LHCN-M2 (cell line): ENCODE results near the gene IL6R. TPM values are rescaled to one million over a fixed set of nuclear protein-coding genes. Genes with fewer than 3 reads are reported as not detected.

Experiments
- DNase-seq: peaks from one replicate; pipeline ENCODE4 v3.0.0-alpha.2; 2012; ENCODE audit warnings: low read depth
- total RNA-seq: library from RNA; depleted of rRNA; stranded (reverse); fragments of >200 nt; gene quantifications from 2 replicates; pipeline ENCODE4 v1.2.3, GENCODE V29; 2014

The IL6R gene
- total RNA-seq, 1 experiment from 2014 or later = 0.40 TPM

DNA sequence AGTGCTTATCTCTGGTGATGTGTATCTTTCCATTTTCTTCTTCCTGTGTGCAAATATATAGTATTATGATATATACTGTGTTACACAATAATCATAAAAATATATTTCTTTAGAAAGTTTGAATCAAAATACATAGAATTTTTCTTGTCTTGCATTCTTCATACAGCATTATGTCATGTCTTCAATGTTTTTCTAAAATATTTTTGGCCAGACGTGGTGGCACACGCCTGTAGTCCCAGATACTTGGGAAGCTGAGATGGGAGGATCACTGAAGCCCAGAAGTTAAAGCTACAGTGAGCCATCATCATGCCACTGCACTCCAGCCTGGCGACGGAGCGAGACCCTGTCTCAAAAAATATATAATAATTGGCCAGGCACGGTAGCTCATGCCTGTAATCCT, 41.6 kb downstream of the IL6R start:
- no peak for DNase-seq

DNA sequence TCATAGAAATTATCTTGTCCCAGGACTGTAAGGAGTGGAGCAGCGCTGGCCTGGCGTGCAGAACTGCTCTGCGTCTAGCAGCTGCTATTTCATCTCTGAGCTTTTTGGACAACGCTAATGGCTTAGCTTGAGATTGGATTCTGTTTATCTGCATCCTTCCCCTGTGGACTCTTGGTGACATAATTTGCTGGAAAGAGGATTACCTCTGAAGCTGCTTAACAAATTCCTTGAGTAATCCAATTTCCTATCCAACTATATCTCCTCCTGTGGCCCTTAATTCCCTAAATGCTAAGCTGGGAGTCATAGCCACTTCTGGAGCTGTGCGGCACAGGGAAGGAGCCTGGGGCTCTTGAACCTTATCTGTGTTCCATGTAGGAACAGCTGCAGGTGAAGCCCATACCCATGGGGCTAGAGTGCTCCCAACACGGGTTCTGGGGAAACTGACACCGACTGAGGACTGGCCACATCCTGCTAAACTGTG, 43.2 kb downstream of the IL6R start:
- DNase-seq = no peak

DNA sequence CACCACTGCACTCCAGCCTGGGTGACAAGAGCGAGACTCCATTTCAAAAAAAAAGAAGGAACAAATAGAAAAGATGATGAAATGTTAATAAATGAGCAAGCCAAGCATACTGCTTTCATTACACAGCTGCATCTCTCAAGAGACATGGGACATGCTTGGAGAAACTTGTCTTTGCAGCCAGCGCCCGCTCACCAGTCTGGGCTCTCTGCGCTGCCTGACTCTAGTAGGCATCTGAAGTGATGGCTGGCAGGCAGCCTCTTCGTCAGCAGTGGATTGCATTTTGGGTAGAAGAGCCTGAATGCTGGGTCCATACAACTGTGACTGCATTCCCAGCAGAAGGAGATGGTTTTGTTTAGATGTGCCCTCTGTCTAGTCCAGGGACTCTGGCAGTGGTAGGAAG, 48.0 kb downstream of the IL6R start:
- DNase-seq = no peak

DNA sequence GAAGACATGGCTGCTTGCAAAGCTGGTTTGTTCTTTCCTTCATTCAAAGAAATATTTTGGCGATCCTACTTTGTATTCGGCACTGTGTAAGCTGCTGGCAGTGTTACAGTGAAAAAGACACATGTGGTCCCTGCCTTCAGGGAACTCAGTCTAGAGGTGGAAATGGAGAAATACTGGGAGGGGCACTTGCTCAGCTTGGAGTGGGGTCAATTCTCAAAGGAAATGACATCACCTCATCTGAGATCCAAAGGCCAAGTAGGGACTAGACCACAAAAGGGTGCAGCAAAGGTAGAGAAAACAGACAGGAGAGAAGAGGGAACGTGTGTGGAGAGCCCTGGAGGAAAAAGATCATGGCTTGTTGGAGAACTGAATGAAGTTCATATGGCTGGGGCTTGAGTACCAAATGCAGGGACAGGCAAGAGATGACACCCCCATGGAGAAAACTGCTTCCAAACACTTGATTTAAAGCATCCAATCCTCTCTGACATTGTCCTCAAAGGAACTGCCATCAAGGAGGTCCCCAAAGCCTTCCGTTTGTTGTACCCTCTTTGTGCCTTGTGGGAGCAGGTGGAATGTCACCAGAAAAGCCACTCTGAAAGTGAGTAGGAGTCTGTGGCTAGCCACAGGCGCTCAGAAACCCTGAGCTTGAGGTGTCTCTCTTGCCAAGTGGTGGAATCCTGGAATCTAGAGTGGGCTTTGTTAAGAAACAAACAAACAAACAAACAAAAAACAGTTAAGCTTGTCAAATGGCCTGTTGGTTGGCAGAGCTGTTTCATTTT, 48.6 kb downstream of the IL6R start:
- DNase-seq = no peak

DNA sequence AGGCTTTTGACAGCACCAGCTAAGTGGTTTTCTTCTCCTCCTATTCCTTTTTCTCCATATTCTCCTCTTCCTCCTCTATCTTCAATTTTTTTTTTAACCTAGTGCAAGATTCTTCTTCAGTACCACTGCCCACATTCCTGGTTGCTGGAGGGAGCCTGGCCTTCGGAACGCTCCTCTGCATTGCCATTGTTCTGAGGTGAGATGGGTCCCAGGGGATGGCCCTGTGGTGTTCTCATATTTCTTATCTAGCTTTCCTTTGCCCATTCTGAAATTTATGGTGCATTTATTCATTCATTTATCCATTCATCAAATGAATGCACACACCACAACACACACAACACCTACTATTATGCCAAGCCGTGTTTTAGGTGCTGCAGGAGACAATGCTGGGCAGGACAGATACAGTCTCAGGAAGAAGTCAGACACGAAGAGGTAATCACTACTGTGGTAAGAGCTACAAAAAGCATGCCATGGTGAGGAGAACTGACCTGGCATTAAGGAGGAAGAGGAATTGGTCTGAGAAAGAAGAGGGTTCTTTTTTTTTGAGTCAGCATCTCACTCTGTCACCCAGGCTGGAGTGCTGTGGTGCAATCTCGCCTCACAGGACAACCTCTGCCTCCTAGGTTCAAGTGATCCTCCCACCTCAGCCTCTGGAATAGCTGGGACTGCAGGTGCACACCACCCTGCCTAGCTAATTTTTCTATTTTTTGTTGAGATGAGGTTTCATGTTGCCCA, 49.4 kb downstream of the IL6R start:
- no peak for DNase-seq

DNA sequence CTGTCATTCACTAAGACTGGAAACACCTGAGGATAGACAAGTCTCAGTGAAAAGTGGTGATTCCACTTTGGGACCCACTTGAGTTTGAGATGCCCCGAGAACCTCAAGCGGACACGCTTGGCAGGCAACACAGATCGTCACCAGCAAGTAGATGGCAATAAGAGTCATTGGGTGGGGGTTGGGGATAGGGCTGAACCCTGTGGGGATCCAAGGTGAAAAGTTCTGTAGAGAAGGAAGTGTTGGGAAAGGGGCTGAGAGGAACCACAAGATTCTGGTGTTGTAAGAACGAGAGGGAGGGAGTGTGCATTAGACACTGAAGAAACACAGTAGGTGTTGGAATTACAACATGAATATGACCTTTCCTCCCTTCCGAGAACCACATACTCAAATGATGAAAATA, 51.5 kb downstream of the IL6R start:
- DNase-seq = no peak

DNA sequence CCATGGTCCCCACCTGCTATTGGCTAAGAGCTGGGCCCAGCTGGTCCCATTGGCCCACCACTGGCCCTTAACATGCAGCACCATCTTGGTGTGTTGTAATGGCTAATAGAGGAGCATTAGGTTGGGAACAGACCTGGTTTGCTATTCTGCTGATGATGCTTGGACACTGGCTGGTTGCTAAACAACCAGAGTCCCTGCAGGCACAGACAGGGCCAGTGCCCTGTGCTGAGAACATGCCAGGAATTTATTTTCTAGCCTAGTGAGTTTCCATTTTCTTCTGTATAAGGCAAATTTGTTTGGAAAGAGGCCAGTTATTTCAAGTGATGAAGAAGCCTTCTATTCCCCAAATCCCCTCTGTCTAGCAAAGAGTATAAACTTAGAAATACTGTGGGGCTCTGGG, 53.9 kb downstream of the IL6R start:
- DNase-seq = no peak

DNA sequence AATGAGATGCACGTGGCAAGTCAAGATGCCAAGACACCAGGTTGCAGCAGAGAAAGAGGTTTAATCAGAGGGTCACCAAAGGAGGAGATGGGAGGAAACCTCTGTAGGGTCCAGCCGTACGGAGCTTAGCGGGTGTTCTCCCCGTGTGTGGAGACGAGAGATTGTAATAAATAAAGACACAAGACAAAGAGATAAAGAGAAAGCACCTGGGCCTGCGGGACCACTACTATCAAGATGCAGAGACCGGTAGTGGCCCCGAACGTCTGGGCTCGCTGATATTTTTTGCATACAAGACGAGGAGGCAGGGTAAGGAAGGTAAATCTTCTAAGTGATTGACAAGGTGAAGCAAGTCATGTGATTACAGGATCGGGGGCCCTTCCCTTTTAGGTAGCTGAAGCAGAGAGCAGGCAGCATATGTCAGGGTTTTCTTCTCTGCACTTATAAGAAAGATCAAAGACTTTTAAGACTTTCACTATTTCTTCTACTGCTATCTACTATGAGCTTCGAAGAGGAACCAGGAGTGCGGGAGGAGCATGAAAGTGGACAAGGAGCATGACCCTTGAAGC, 55.6 kb downstream of the IL6R start:
- DNase-seq = no peak

DNA sequence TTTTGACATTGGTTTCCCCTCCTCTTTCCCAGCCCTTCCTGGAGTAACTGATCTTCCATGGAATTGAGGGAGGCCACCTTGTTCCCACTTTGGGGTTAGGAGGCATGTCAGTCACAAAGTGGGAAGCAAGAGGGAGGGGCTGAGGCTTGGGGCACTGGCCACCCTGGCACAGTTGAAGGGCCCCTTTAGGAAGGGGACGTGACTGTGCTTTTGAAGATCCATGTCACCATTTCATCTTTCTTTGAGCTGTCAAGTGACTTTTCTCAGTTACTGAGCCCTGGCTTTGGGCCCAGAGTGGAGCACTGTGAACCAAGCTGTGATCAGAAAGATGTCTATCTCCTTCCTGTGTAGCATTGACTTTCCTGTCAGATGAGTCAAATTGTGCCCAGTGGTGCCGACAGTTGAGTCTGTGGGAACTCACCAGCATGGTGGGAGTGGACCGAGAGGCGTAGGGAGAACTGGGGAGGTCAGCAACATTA, 58.4 kb downstream of the IL6R start:
- no peak for DNase-seq

DNA sequence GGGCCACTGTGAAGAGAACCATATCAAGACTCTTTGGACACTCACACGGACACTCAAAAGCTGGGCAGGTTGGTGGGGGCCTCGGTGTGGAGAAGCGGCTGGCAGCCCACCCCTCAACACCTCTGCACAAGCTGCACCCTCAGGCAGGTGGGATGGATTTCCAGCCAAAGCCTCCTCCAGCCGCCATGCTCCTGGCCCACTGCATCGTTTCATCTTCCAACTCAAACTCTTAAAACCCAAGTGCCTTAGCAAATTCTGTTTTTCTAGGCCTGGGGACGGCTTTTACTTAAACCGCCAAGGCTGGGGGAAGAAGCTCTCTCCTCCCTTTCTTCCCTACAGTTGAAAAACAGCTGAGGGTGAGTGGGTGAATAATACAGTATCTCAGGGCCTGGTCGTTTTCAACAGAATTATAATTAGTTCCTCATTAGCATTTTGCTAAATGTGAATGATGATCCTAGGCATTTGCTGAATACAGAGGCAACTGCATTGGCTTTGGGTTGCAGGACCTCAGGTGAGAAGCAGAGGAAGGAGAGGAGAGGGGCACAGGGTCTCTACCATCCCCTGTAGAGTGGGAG, 60.6 kb downstream of the IL6R start:
- no peak for DNase-seq

DNA sequence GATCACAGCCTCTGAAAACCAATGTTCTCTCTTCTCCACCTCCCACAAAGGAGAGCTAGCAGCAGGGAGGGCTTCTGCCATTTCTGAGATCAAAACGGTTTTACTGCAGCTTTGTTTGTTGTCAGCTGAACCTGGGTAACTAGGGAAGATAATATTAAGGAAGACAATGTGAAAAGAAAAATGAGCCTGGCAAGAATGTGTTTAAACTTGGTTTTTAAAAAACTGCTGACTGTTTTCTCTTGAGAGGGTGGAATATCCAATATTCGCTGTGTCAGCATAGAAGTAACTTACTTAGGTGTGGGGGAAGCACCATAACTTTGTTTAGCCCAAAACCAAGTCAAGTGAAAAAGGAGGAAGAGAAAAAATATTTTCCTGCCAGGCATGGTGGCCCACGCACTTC, 61.1 kb downstream of the IL6R start:
- DNase-seq = no peak

DNA sequence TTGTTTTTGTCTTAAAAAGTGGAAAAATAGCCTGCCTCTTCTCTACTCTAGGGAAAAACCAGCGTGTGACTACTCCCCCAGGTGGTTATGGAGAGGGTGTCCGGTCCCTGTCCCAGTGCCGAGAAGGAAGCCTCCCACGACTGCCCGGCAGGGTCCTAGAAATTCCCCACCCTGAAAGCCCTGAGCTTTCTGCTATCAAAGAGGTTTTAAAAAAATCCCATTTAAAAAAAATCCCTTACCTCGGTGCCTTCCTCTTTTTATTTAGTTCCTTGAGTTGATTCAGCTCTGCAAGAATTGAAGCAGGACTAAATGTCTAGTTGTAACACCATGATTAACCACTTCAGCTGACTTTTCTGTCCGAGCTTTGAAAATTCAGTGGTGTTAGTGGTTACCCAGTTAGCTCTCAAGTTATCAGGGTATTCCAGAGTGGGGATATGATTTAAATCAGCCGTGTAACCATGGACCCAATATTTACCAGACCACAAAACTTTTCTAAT, 61.8 kb downstream of the IL6R start:
- DNase-seq = no peak

DNA sequence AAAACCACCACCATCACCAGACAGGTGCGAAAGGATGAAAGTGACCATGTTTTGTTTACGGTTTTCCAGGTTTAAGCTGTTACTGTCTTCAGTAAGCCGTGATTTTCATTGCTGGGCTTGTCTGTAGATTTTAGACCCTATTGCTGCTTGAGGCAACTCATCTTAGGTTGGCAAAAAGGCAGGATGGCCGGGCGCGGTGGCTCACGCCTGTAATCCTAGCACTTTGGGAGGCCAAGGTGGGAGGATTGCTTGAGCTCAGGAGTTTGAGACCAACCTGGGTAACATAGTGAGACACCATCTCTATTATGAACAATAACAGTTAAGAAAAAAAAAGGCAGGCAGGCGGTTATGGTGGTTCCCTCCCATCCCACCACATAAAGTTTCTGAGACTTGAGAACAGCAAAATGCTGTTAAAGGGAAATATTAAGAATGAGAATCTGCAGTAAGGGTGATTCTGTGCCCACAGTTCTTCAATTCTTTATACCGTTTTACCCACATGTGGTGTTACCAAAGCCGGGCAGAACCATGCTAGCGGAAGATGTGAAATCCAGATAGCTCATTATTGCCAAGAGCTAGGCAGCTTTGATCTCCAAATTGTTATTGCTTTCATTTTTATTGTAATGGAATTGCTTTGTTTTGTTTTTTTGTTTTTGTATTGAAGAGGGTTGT, 62.4 kb downstream of the IL6R start:
- no peak for DNase-seq

DNA sequence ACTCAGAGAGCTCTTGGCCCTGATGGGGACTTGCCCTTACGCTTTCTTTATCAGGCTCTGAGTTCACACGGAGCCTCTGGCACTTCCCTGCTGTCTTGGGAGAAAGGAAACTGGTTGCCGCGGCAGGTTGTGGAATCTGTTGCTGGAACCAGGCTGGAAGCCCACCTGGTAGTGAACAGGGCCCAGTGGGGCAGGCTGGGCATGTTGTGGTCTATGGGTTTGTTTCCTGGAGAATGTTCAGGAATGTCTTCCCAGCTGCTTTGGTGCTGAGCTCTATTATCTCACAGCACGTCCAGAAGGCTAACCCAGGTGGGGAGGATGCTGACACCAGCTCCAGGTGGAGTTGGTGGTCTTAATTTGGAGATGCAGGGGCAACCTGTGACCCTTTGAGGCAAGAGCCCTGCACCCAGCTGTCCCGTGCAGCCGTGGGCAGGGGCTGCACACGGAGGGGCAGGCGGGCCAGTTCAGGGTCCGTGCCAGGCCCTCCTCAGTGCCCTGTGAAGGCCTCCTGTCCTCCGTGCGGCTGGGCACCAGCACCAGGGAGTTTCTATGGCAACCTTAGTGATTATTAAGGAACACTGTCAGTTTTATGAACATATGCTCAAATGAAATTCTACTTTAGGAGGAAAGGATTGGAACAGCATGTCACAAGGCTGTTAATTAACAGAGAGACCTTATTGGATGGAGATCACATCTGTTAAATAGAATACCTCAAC, 63.5 kb downstream of the IL6R start:
- DNase-seq = no peak

DNA sequence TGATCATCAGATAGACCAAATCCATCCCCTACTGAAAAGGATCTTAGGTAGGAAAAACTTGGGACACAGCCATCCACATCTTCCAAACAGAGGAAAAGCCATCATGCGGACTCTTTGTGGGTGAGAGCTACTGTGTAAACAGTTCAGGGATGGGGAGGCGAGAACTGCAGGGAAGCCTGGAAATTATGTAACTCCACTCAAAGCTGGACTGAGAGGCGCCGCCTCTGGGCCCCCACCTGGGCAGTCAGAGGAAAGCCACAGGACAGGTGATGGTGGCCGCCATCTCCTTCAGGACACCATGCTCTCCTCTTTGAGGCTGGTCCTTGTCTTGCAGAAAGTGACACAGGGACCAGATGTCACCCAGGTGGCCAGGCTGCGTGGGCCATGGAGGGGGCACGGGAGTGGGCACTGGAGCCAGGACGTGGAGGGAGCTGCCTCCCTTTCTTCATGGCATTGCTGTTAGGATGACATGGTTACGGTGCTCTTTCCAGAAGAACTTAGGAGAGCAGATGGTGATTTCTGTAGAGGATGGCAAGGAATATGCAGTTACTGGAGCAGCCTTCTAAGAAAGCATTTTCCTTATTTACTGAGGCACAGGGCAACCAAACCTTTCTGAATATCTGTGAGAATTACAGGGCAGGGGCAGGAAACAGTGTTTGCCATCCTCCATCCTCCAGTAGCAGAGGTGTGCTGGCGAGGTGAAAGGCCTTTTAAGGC, 64.9 kb downstream of the IL6R start:
- no peak for DNase-seq

DNA sequence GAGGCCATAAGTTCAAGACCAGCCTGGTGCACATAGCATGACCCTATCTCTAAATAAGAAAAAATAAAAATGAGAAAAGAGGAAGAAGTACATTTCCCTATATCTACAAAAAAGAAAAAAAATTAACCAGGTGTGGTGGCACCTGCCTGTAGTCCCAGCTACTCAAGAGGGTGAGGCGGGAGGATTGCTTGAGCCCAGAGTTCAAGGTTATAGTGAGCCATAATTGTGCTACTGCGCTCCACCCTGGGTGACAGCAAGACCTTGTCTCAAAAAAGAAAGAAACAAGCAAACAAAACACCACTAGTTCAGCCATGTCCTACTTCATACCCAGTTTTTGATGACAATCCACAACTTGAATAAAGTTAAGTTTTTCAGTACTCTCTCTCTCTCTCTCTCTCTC, 66.2 kb downstream of the IL6R start:
- DNase-seq = no peak

DNA sequence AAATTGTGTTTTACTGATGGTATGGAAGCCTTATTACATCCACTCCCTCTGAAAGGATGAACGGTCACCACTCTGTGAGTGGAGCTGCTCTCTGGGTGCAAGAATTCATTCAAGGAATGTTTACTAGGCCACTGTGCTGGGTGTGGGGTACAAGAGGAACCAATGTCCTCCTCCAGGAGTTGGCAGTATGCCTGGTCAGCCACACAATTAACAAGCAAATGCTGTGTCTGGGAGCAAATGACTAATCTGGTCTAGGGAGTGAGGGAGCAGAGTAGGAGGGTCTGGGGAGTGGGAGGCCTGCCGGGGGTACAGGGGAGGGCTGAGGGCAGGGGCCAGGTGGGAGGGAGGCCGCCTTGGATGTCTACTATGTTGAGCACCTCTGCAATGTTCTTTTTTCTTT, 69.7 kb downstream of the IL6R start:
- DNase-seq = peak; percentile 66

DNA sequence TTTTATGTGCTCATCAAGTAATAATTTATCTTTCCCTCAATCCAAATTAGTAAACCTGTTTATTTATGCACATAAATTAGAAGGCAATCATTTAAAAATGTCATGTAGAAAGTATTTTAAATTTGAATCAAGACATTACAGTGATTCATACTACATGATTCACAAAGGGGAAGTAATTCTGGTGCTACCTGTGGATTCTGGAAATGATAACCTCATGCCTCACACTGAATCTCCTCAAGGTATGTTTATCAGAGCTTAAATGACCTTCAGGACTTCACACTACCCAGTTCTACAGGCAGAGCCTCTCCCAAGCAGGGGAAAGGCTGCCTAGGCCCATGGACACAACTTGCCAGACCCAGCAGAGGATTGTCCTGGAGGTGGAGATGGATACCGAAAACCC, 71.6 kb downstream of the IL6R start:
- DNase-seq = no peak

DNA sequence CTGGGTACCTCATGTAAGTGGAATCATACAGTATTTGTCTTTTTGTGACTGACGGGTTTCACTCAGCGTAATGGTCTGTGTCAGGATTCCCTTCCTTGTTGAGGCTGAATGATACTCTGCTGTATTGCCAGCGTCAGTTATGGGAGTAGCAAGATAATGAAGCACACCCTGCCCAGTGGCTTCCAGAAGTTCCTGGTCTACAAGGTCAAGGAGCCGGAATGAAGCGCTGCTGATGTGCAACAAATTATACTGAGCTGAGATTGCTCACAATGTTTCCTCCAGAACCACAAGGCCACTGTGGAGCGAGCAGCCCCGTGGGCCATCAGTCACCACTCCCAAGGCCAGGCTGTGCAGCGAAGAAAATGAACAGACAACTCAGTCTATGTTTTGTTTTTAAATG, 72.9 kb downstream of the IL6R start:
- DNase-seq = no peak

DNA sequence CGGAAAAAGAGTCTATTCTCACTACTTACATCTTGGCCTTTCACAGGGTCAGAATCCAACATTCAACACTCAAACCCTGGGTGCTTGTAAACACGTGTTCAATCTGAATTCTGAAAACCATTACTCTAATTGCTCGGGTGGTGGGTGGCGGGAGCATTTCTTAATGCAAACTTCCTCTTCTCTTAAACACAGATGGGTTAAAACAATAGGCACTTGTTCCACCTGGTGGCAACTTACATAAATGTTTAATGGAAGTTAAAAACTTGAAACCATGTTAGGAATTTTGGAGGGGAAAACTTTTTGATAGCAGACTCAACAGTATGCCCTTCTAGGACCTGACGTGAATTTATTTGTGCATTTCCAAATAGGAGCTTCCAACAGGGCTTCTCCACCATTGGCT, 73.5 kb downstream of the IL6R start:
- DNase-seq = no peak
